GM21717 (cell line): Measurements from ENCODE around the gene STK39.

Experiments
- ATAC-seq: cut with Tn5 transposase; IDR thresholded peaks from one replicate; pipeline ENCODE4 v1.9.1; 2021; ENCODE audit warnings: mild to moderate bottlenecking, moderate library complexity; ENCODE audit not compliant: unreplicated experiment

The STK39 gene

DNA sequence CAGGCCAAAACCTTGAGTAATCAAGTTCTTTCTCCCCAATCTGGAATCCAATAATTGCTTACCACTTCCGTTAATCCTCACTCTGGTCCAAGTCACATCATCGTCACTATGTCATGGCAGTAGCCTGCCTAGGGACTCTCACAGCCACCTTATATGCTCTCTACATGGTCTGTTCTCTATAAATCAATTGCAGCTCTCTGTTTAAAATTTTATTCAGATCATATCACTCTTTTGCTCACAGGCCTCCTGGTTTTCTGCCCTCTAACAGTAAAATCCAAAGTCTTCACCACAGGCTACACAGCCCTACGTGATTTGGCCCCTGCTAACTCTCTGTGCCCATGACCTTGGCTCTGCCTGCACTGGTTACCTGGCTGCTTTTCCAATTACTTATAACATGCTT lies 188.7 kb downstream of the STK39 start:
- no peak for ATAC-seq

DNA sequence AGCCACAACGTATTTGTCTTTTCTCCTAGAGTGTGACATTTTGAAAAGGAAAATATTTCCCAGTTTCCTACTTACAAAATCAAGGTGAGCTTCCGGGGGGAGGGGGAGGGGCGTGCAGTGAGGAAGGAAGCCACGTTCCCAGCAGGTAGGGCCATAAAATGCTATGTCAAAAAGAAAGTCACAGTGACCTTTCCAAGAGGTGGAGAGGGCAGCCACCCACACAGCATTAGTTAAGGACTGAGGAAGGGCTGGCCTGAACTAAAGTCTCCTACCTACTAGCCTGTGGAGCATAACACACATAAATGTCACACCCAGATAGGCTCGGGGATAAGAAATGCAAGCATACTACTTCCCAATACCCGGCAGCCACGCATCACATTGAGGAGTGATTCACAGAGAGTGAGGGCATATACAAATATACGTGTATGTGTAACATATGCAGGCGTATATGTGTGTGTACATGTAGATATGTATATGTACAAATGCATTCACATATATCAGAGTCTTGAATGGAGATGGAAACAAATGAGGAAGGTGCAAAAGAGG lies 191.1 kb downstream of the STK39 start:
- no peak for ATAC-seq

DNA sequence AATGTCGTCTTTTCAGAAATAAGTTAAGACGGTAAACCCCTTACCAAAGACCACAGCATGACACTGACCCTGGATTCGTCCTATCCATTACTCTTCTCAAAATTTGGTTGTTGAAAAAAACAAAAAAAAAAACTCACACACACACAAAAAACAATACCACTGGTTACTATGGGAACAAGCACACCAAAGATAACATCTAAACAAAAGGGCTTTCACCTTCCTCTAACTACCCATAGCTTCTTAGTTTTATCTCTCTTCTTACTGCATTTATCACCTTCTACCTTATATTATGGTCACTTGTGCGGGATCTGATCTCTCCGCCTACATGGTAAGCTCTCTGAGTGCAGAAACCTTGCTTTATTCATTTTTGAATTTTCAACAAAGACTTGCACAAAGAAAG lies 192.7 kb downstream of the STK39 start:
- ATAC-seq: no peak

DNA sequence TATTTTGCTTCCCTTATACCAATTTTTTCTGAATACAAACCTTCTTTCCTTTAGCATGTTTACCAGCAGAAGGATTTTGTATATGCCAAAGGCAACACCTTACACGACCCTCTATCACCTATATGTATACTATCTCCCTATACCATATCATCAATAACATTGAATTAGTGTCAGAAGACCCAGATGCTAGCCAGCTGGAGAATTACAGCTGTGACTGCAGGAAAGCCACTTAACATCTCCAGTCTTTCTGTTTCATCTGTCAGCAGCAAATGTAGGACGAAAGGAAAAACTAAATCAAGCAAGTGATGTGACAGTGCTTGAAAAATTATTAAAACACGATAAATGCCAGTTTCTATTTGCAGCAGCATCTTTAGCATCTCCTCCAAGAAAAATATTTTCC lies 193.7 kb downstream of the STK39 start:
- no peak for ATAC-seq

DNA sequence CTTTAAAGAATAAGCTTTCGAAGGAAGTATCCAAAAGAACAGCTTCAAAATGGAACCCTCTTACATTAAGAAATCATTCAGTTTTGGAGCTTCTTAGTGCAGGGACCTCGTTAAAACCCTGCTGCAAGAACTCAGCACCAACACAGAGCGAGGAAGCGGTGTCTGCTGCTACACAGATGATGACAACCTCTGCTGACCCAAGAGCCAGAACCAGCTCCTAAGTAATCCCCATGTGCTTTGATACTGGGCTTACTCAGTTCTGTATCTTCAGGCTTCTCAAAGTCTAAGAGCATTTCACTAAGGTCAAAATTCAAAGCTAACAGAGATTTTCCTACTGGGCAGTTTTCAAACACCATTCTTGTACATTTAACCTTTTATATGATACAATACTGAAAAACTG lies 194.6 kb downstream of the STK39 start:
- ATAC-seq: no peak

DNA sequence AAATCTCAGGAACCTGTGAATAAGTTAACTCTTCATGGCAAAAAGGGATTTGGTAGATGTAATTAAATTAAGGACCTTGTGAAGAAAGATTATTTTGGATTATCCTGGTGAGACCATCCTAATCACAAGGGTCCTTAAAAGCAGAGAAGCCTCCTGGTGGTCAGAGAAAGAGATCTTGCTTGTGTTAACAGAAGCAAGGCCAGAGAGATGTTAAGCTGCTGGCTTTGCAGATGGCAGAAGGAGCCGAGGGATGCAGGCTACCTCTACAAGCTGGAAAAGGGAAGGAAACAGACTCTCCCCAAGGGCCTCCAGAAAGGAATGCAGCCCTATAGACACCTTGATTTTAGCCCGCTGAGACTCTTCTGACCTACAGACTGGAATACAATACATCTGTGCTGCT lies 197.0 kb downstream of the STK39 start:
- ATAC-seq: no peak

DNA sequence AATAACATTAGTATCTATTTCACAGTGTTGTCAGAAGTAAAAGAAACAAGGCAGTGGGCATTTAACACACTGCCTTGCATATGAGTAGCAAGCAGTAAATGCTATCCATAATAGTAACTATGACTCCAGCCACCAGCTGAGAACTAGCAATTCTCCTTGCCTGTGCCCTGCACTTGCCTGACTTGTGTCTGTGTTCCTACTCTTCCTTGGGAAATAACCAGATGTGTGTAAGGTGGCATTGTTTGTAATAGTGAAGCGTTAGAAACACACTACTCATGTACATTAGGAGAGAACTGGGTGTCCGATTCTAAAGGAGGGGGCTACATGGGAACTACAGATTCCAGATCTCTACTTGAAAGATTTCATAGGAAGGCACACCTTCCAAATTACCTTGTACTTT lies 197.8 kb downstream of the STK39 start:
- ATAC-seq: no peak

DNA sequence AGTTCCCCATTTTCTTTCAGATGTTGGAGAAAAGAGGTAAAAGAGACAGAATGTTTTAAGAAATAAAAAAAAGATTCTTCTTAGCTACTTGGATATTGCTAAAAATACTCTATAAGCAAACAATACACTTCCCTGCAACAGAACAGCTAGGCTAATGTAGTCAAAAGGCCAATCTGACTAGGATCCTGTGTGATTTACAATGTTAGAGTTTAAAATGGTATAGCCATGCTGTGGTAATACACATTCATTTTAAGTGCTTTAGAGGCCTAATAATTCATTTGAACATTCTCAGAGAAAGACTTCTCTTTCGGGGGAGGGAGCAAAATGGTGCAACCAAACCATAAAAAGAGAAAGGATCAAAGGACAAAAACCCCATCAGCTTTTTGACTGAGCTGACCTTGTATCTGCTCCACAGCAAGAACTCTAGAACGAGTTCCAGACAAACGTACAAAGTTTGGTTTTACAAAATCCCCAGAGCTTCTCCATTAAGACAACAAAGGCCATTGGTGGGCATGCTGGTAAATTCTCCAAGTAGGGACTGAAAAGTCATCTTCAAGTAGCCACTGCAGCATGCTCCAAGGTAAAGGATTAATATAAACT lies 200.2 kb downstream of the STK39 start:
- no peak for ATAC-seq

DNA sequence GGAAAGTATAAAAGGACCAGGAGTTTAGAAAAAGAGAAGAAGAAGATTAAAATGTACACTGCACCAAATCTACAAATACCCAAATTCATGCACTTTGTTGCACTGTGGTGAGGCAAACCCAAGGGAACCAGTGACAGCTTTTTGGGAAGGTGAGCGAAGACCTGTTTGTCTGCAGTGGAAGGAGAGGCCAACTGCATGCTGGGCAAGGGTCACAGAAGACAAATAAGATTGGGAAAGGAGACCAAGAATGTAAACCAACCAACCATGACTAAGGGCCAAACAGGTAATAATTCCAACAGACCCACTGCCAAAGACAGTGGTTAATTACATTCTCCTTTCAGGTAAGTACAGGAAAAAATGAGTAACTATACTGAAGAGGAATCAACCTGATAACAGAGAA lies 202.8 kb downstream of the STK39 start:
- no peak for ATAC-seq

DNA sequence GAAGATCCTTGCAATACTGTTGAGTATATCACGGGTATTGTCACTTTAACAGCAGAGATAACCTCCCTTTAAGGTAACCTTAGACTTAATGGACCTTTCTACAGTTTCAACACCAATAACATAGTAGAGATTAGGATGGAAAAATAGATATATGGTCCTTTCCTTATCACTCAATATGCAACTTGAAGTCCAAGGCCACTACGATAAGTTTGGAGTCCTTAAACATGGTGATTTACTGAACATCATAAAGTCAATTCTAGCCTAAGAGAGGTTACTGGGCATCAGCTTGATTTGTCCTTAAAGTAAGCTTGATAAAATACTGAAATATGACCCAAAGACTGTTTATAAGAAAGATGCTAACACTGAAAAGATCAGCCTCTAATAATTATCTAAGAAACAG lies 203.2 kb downstream of the STK39 start:
- ATAC-seq: no peak

DNA sequence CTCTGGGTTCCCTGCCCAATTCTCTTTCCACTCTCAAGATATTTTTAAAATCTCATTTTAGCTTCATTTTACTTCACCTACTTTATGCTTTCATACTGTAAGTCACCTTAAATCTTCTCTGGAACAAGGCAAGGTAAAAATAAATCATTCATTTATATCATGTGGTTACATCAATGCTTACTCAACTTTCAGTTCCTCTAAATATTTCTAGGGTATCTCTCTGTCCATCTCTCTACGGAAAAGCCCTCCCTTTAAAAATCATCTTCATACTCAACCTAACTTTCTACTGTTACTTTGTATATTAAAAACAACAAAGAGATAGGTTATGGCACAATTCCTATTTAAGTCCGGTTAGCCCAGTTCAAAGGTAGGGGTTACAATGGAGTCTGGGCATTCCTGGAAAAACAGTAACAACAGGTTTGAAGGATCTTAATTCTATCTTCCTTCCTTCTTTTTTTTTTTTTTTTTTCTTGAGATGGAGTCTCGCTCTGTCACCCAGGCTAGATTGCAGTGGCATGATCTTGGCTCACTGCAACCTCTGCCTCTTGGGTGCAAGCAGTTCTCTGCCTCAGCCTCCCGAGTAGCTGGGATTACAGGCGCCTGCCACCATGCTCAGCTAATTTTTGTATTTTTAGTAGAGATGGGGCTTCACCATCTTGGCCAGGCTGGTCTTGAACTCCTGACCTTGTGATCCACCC lies 205.1 kb downstream of the STK39 start:
- peak; percentile 91 for ATAC-seq

DNA sequence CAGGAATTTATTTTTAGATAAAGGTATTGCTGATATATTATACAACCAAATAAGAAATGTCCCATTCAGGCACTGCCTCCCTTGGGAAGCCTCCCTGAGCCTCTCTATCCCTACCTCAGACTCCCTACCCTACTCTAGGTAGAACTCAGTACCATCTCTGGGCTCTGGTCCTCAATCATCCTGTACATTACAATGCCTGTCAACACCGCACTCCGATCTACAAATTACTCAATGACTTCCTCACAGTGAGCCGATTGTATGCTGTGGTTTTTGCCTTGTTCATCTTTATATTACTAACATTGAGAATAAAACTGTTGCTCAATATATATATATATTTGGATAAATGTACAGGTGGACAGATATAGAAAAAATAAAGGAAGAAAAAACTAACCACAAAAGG lies 207.5 kb downstream of the STK39 start:
- ATAC-seq: no peak

DNA sequence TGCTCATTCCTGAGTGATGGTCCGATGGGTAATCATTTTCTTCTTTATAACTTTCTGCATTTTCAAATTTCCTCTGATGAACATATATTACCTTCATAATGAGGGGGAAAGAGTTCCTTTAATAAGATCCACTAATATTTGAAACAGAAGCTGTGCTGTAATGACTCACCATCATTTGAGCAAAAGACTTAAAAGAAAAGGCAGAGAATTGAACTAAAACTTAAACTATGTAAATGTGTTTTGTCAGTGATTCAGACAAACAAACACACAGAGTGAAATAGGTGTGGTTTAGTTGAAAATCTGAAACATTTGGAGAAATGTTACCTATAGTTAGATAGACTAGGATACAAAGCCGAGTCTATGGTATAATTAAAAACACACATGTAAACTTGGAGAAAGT lies 209.6 kb downstream of the STK39 start:
- ATAC-seq: no peak

DNA sequence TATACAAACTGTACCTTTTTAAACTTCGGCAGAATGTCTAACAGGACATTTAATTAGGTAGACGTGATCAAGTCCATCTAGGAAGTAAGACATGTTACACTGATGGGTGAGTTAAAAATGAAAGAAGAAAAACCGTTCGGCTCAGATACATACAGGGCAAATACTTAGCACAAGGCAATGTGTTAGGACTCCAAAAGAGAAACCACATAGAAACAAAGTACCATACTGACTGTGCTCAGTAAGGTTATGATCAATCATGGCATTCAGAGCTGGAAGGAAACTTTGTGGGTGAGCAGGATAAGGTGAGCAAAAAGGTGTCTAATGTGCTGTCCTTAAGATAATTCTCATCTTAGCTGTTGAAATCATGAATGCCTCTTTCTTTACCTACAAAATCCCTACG lies 211.9 kb downstream of the STK39 start:
- ATAC-seq: peak; percentile 57

DNA sequence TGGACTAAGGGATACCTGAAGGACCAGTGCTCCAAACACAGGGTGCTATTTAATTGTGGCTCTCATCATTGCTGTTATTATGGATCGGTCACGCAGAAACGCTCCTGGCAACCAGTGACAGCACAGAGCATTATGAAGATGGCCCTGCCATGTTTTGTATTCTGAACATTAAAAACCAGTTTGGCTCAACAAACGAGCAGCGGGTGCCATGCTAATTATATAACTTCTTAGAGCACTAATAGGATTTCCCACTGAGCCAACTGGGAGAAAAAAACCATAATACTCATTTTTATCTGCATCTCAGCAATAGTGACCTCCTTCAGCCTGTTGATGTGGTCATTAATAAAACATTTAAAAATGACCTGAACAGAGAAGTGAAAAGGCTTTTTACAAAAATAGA lies 212.8 kb downstream of the STK39 start:
- no peak for ATAC-seq

DNA sequence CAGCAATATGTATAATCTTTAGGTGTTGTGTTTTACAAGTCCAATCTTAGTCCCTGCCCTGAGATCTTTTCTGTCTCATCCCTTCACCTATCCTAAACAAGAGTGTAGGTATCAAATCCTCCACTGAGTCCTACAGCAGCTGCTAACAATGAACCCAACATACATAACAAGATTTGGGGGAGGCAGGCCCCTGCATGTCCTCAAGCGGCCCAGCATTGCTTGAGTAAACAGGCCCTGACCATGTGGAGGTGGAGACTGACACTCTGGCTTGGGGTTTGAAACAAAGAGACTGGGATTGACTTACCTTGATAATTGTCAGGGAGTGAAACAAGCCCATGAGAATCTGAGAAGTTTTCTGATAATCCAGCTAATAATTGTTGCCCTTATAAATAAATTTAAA lies 213.4 kb downstream of the STK39 start:
- ATAC-seq: no peak

DNA sequence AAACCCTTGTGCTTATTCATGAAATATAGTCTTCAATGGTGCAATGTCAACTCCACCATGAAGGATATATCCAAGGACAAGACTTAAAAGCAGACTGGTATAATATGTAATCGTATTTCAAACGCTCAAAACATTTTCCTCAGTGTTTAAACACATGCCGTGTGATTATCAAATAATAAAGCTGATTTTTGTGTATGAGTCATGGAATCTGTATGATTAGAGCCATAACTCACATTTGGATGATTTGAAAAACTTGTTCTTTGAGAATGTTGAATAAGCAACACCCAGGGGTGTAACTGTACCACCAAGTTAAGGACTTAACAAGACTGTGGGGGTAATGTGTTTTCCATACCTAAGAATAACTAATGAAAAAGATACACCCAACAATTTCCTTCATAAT lies 215.3 kb downstream of the STK39 start:
- ATAC-seq: no peak

DNA sequence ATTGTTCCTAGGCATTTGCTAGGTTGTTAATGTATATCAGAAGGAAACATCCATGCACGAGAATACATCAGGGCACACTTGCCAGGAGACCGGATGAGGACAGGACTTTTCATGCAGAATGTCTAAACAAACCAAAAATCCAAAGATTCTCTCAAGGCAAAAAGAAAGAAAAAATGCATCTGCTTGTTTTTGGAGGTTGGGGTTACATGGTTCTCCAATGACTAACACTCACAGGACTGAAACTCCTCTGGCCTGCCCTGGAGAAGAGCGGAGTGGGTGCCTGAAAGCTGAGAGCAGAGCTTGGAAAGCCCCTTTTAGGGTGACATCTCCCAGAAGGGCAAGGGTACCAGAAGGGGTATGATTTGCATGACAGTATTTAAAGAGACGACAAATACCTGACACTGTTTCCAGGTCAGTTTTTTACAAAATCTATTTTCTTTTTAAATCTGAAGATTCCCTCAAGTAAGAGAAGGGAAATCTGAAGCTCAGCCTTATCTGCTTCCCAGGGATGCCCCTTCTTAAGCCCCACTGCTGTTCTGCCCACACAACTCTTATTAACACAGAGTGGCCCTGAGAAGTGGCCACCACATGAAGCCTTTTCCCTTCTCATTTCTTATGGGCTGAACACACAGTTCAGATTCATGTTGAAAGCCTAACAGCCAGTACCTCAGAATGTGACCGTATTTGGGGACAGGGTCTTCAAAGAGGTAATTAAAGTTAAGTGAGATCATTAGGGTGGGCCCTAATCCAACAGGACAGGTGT lies 216.4 kb downstream of the STK39 start:
- ATAC-seq: peak; percentile 94

DNA sequence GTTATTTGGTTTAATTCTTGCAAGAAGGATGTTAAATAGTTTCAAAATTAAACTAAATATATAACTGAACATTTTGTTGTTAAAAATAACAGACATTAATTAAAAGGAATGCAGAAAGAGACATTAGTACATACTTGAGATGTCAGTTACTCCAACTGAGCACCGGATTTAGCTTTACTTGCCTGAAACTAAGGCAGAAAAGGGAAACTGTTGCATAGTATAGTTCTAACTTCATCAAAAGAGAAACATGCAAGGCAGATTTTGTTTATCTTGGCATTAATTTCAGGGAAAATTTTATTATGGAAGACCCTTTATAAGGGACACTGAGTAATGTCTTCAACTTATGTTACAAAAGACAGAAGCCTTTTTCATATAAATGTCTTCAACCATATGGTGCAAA lies 218.3 kb downstream of the STK39 start:
- ATAC-seq: no peak

DNA sequence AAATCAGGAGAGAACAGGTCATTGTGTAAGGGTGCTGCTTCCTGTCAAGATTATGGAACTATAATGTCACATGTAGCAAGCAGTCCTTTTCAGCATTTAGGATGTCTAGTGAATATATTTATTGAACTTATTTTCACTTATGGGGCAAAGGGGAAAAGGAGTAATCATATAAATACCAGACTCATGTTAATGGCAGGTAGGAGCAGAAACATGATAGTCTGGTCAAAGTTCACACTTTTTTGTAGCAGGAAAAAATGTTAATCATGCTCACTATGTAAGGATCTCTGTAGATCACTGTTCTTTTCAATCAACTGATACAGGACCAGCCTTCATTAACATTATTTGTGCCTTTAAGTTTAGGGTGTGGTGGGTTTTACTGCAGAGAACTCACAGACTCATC lies 219.0 kb downstream of the STK39 start:
- ATAC-seq: no peak

DNA sequence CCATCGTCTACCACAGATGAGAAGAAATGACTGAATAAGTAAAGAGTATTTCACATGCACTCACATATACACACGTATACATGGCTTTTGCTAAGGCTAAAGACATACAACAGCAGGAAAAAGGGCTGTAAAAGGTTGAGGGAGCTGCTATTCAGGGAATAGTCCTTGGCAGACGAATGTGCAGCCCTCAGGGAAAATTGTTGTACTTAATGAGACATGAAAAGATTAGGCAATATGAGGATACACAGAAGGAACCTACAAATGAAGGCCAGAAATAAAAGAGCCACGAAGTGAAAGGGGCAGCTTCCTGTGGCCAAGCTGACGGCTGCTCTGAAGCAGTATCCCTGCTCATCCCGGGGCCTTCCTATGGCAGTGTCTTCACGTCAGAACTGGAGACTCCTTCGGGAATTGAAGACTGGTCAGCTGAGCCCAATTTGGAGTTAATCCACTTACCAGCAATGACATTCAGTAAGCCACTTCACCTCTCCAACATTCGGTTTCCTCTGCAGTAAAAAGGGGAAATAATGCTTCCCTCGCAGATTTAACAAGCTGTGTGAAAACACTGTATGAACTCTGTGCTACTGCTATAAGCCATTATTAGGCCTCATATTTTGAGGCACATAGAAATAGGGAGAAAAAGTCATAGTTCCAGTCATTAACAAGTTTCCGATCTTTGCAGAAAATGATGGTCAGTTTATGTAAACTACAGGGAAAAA lies 221.8 kb downstream of the STK39 start:
- no peak for ATAC-seq
